Pancreas (tissue), 10 donors: ENCODE data around the gene KIZ. TPM values are rescaled to one million over a fixed set of nuclear protein-coding genes. Genes with fewer than 3 reads are reported as not detected.

Experiments
- ATAC-seq, 4 donors: fragments of 200-7000 bp; cut with Tn5 transposase; one replicate each; pipeline versions ENCODE4 v1.8.0 to v1.9.1; 2020; ENCODE audit warnings: mild to moderate bottlenecking in 4 of 4, moderate library complexity in 4 of 4
- DNase-seq, 6 donors: peaks; one replicate each; pipeline ENCODE4 v3.0.0-alpha.2; 2020
- FAIRE-seq: peaks from 2 replicates; lab custom pipeline; 2012; peaks lifted over from hg19 to GRCh38; lab: Jason Lieb, UNC
- H3K27ac ChIP-seq, 4 donors: fragments of 200-600 bp; sonication (generic); 1 replicate in 3 of 4; 2 replicates in 1 of 4; pipeline versions ENCODE4 v1.5.0 to v1.8.0; 2020
- H3K27me3 ChIP-seq, 4 donors: fragments of 200-600 bp; one replicate each; pipeline ENCODE4 v1.8.0; 2021
- H3K36me3 ChIP-seq, 3 donors: fragments of 200-600 bp; sonication (generic) in 1 of 3; one replicate each; pipeline versions ENCODE4 v1.5.0 to v1.8.0; 2020 to 2021
- H3K4me1 ChIP-seq, 3 donors: fragments of 200-600 bp; one replicate each; pipeline ENCODE4 v1.8.0; 2021
- H3K4me3 ChIP-seq, 4 donors: fragments of 200-600 bp; sonication (generic) in 2 of 4; one replicate each; pipeline versions ENCODE4 v1.5.0 to v1.8.0; 2020 to 2021
- H3K9me3 ChIP-seq, 4 donors: fragments of 200-600 bp; one replicate each; pipeline ENCODE4 v1.8.0; 2021
- CTCF ChIP-seq, 4 donors: fragments of 200-600 bp; sonication (generic) in 3 of 4; IDR thresholded peaks; one replicate each; pipeline versions ENCODE4 v1.5.0 to v1.8.0; 2021; ENCODE audit warnings: antibody characterized with exemption in 4 of 4
- WGBS, 2 donors: extraction: QIAGEN DNeasy Blood & Tissue Kit; methylation state at CpG; one replicate each; pipeline ENCODE4 v1.1.7; 2013; 5-methylcytosine and 5-hydroxymethylcytosine counted together
- intact Hi-C, 3 donors: fragments of 100-400 bp; cut with DNase I; formaldehyde crosslinking; loops; one replicate each; pipeline versions ENCODE4 v1.11.1 to v1.14.2; 2022
- polyA plus RNA-seq, 2 donors: library from polyadenylated mRNA; stranded (reverse); fragments of 200-250 nt; gene quantifications; one replicate each; pipeline ENCODE4 v1.2.3, GENCODE V29; 2013
- total RNA-seq, 6 donors: library from RNA; stranded (reverse); fragmentation: NEBNext Ultra II Directional in 4 of 6; extraction: Animal tissue kit (Norgen Biotek cat#: 25700) in 4 of 6; gene quantifications; one replicate each; pipeline versions ENCODE4 v1.2.1 to v1.2.4, GENCODE V29; 2021 to 2023
- donor health status: healthy with polysubstance abuse.
- donor health status: DM: no; HTN: no; CAD: no; lungs with moderate emphysema.
- donor health status: DM: no; HTN: no; CAD: no.
- donor health status: control.
- donor health status: control.
- donor health status: Bipolar disorder and iron deficiency.
- donor health status: DM: yes; HTN: yes; CAD: no.
- donor health status: DM: no; HTN: no; CAD: no.
- donor health status: DM: no; HTN: no; CAD: no.
- donor health status: DM: yes; HTN: yes; CAD: no.

KIZ gene
- total and polyA plus RNA-seq, 8 donors, result 8.5 to 28.7 (median 19.2) TPM

GRCh38 chr20:21134883-21135493, 9.1 kb downstream of the KIZ start:
- no peaks in the 10 kb centered on the region for H3K4me1 ChIP-seq
- no peaks in the 10 kb centered on the region for H3K27me3 ChIP-seq
- intact Hi-C loops, result no loop called here
- no peak for TF ChIP-seq CTCF (IDR thresholded peaks at IDR 0.05)
- 90% methylated on average over 10 of the region's 10 CpGs for WGBS, 2 donors
- DNase-seq (no peak), ATAC-seq (no peak), FAIRE-seq (no peak)
- no peaks in the 10 kb centered on the region for H3K9me3 ChIP-seq
- H3K4me3 ChIP-seq, result no peak overlapping the region
- H3K27ac ChIP-seq, result no peak overlapping the region
- peaks cover 0 to 7% (median 0%) of the 10 kb centered on the region in 3 donors for H3K36me3 ChIP-seq

GRCh38 chr20:21136015-21136732, 10.3 kb downstream of the KIZ start:
- H3K4me1 ChIP-seq, result no peaks in the 10 kb centered on the region
- FAIRE-seq, result no peak
- no peak for TF ChIP-seq CTCF (IDR thresholded peaks at IDR 0.05)
- no peaks in the 10 kb centered on the region for H3K9me3 ChIP-seq
- no peak overlapping the region for H3K27ac ChIP-seq
- H3K27me3 ChIP-seq, result no peaks in the 10 kb centered on the region
- 94 to 96% methylated on average over 8 of the region's 8 CpGs for WGBS, 2 donors
- ATAC-seq, result no peak
- no peak for DNase-seq
- peaks cover 0 to 7% (median 0%) of the 10 kb centered on the region in 3 donors for H3K36me3 ChIP-seq
- no peak overlapping the region for H3K4me3 ChIP-seq
- intact Hi-C loops, result no loop called here

GRCh38 chr20:21137078-21137477, 11.2 kb downstream of the KIZ start:
- DNase-seq (no peak), FAIRE-seq (no peak)
- TF ChIP-seq CTCF (IDR thresholded peaks at IDR 0.05), result no peak

GRCh38 chr20:21139881-21140566, 14.1 kb downstream of the KIZ start:
- TF ChIP-seq CTCF (IDR thresholded peaks at IDR 0.05), result no peak
- intact Hi-C loops, result no loop called here
- DNase-seq (no peak), ATAC-seq (no peak), FAIRE-seq (no peak)
- no peaks in the 10 kb centered on the region for H3K4me1 ChIP-seq
- H3K27ac ChIP-seq, result no peak overlapping the region
- H3K27me3 ChIP-seq, result no peaks in the 10 kb centered on the region
- no peak overlapping the region for H3K4me3 ChIP-seq
- H3K36me3 ChIP-seq, result peaks cover 0 to 7% (median 0%) of the 10 kb centered on the region in 3 donors
- no peaks in the 10 kb centered on the region for H3K9me3 ChIP-seq
- WGBS, 2 donors, result 75 to 87% methylated on average over 3 of the region's 3 CpGs

More at GRCh38 chr20:21137078-21137477, 11.2 kb downstream of the KIZ start:
- Histone ChIP-seq H3K4me3 (no peak overlapping the region), H3K4me1 (no peaks in the 10 kb centered on the region), H3K9me3 (no peaks in the 10 kb centered on the region), H3K27ac (no peak overlapping the region), H3K36me3 (peaks cover 0 to 7% (median 0%) of the 10 kb centered on the region in 3 donors), H3K27me3 (no peaks in the 10 kb centered on the region)
- intact Hi-C loops, result no loop called here
- 79 to 83% methylated on average over 1 of the region's 1 CpG for WGBS, 2 donors
- ATAC-seq, result no peak
